ENCODE data around the gene CH25H. TPM values are rescaled to one million over a fixed set of nuclear protein-coding genes. Genes with fewer than 3 reads are reported as not detected.
"Not testable (repeated sequence)": the region's sequence is repeated elsewhere in the genome, so short reads cannot be mapped to it uniquely, and the experiment has no call there.

The CH25H gene
- total and polyA plus RNA-seq, 11 donors: 0.24 to 3.5 (median 0.40) TPM

- Histone ChIP-seq H3K4me3 (peak overlapping the region in 10 of 12 donors; percentile 70 to 99 (median 92)), H3K36me3 (no peaks in the 10 kb centered on the region), H3K9me3 (no peaks in the 10 kb centered on the region), H3K27ac (peak overlapping the region in 8 of 12 donors; percentile 70 to 90 (median 82)), H3K4me1 (peaks cover 0 to 36% (median 7%) of the 10 kb centered on the region in 12 donors), H3K27me3 (no peaks in the 10 kb centered on the region)
- DNase-seq (no peak), ATAC-seq (no peak)
- intact Hi-C loops (cut with DNase I): loop anchor here in 1 of 10 donors (10.0 kb wide), 1 partner anchor 163 kb away; the partner anchor contains the start of gene IFIT5
- TF ChIP-seq, protein P1, sequence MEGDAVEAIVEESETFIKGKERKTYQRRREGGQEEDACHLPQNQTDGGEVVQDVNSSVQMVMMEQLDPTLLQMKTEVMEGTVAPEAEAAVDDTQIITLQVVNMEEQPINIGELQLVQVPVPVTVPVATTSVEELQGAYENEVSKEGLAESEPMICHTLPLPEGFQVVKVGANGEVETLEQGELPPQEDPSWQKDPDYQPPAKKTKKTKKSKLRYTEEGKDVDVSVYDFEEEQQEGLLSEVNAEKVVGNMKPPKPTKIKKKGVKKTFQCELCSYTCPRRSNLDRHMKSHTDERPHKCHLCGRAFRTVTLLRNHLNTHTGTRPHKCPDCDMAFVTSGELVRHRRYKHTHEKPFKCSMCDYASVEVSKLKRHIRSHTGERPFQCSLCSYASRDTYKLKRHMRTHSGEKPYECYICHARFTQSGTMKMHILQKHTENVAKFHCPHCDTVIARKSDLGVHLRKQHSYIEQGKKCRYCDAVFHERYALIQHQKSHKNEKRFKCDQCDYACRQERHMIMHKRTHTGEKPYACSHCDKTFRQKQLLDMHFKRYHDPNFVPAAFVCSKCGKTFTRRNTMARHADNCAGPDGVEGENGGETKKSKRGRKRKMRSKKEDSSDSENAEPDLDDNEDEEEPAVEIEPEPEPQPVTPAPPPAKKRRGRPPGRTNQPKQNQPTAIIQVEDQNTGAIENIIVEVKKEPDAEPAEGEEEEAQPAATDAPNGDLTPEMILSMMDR (IDR thresholded peaks at IDR 0.05): no peak
- TF ChIP-seq POLR2A (IDR thresholded peaks at IDR 0.05): no peak
- 92 to 100% (median 92%) methylated on average over 2 of the region's 2 CpGs for WGBS, 4 donors
These were observed 45.1 kb upstream of the CH25H start for GRCh38 chr10:89252225-89252585.

DNA sequence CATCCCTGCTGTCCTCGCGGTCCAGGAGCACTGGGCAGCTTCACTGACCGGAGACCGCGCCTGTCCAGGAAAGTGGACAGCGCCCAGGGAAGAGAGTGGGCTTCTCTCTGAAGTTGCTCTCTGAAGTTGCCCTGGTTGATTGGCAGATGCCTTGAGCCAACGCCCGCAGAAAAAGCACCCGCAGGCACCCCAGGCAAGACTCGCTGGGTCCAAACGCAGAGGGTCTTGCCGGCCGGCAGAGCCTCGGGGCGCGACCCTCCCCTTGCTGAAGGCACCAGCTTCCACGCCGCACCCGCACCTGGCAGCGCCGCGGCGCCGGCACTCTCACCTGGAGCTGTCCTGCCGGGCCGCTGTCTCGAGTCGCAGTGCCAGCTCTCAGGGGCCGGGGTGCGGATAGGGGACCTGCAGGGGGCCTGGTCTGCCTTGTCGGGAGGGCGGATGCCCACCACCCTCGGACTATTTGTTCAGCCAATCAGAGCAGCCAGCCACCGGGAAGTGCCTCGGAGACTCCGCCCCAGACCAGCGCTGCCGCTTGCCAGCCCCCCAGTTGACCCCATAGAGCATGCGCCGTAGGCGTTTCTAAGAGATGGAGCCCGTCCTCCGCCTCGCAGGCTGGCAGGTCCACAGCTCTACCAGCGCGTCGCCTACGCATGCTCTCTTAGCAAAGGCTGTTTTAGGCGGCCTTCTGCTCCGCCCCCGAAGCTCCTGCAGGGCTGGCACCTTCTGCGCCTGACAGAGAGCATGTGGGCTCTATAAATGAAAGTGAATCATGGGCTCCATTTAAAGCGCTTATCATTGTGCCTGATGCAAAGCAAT lies 44.5 kb upstream of the CH25H start, which contains the start of gene LIPA:
TSS of gene LIPA (minus strand) at position 367 of the 816 bp plus-strand sequence. CDS start 4,127 bp downstream, outside the sequence.
- Histone ChIP-seq H3K4me3 (peak within 1 kb of the TSS; percentile 70 to 99 (median 88)), H3K9me3 (no peaks in the 10 kb centered on the region), H3K27me3 (no peaks in the 10 kb centered on the region), H3K36me3 (no peaks in the 10 kb centered on the region), H3K27ac (peak within 1 kb of the TSS in 11 of 12 donors; percentile 68 to 90 (median 82)), H3K4me1 (peaks cover 0 to 36% (median 7%) of the 10 kb centered on the region in 12 donors)
- TF ChIP-seq, protein P1 (IDR thresholded peaks at IDR 0.05): no peak
- TF ChIP-seq POLR2A (IDR thresholded peaks at IDR 0.05): peak in 1 of 2 donors; percentile 54
- 0 to 1% (median 1%) methylated on average over 16 to 53 of the region's 53 CpGs for WGBS, 4 donors
- DNase-seq (peak; percentile 96 to 98 (median 97)), ATAC-seq (peak; percentile 99 to 100 (median 99))
- intact Hi-C loops (cut with DNase I): loop anchor here in 1 of 10 donors (10.0 kb wide), 1 partner anchor 163 kb away; the partner anchor contains the start of gene IFIT5

DNA sequence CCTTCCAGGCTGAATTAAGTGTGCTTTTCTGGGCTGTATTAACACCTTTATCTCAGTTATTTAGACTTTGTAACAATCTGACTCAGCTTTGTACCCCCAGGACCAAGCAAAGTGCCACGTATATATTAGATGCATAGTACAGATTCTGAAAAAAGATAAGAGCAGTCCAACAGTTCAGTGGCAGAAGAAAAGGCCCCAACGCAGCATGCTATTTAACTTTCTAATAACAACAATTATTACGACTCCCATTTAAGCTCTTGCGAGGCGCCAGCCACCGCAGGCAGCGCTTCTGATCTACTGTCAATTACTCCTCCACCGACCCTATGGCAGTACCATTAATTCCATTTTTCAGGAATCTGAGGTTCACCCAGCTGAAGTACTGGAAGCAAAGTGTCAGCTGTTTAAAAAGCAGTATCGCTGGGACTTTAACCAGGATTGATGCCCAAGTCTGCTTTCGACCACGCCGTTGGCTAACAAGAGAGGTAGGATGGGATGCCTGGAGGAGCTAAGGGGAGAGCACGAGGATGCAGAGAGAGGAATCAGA lies 43.8 kb upstream of the CH25H start:
- no peak for DNase-seq
- TF ChIP-seq, protein P1 (IDR thresholded peaks at IDR 0.05): no peak
- TF ChIP-seq POLR2A (IDR thresholded peaks at IDR 0.05): no peak
- Histone ChIP-seq H3K4me3 (peak overlapping the region; percentile 70 to 99 (median 88)), H3K27ac (peak overlapping the region in 11 of 12 donors; percentile 68 to 90 (median 82)), H3K36me3 (peaks cover 0 to 3% (median 0%) of the 10 kb centered on the region in 9 donors), H3K9me3 (no peaks in the 10 kb centered on the region), H3K4me1 (peaks cover 0 to 31% (median 7%) of the 10 kb centered on the region in 12 donors), H3K27me3 (no peaks in the 10 kb centered on the region)
- intact Hi-C loops (cut with DNase I): loop anchor here in 1 of 10 donors (10.0 kb wide), 1 partner anchor 164 kb away; the partner anchor contains the start of gene IFIT5
- peak in 1 of 4 donors; percentile 4 for ATAC-seq
- WGBS, 4 donors: 30 to 43% (median 33%) methylated on average over 12 to 13 of the region's 13 CpGs

GRCh38 chr10:89248990-89249389 lies 41.9 kb upstream of the CH25H start:
- ATAC-seq (no peak), DNase-seq (no peak)
- Histone ChIP-seq H3K27ac (peak overlapping the region in 1 of 12 donors; percentile 67), H3K4me1 (peaks cover 0 to 45% (median 7%) of the 10 kb centered on the region in 12 donors), H3K36me3 (peaks cover 0 to 13% (median 0%) of the 10 kb centered on the region in 9 donors), H3K9me3 (no peaks in the 10 kb centered on the region), H3K4me3 (peak overlapping the region in 1 of 12 donors; percentile 99), H3K27me3 (no peaks in the 10 kb centered on the region)
- TF ChIP-seq POLR2A (IDR thresholded peaks at IDR 0.05): no peak
- TF ChIP-seq, protein P1 (IDR thresholded peaks at IDR 0.05): no peak
- intact Hi-C loops (cut with DNase I): no loop called here
- 75 to 91% (median 76%) methylated on average over 3 of the region's 3 CpGs for WGBS, 4 donors

- H3K9me3 ChIP-seq; H3K27ac ChIP-seq; DNase-seq; H3K27me3 ChIP-seq; H3K4me3 ChIP-seq; ATAC-seq; intact Hi-C loops (cut with DNase I): not testable (repeated sequence)
- Histone ChIP-seq H3K4me1 (peaks cover 0 to 59% (median 8%) of the 10 kb centered on the region in 12 donors), H3K36me3 (peaks cover 0 to 20% (median 0%) of the 10 kb centered on the region in 9 donors)
- 96 to 100% (median 97%) methylated on average over 2 of the region's 2 CpGs for WGBS, 4 donors
These were observed 40.5 kb upstream of the CH25H start for GRCh38 chr10:89247623-89248022.

All from heart left ventricle (tissue), 16 donors.